ENCODE measurements around the gene C1orf105. TPM values are rescaled to one million over a fixed set of nuclear protein-coding genes. Genes with fewer than 3 reads are reported as not detected.

Gene C1orf105
- total and polyA plus RNA-seq, 2 of the 8 experiments (the other 6 are each of a cell fraction or from before 2014, with no cell fraction given): not detected

GRCh38 chr1:172404121-172404520 is 16.4 kb upstream of the C1orf105 start:
- no peak overlapping the region for H3K56ac ChIP-seq (replicated peaks; ENCODE audit: insufficient read length, low read depth, low read length)
- no peak overlapping the region for H3K9ac ChIP-seq (replicated peaks in 1 of 4; ENCODE audit: extremely low read depth in 1 of 4, low read depth in 3 of 4, low read length in 3 of 4)
- H2BK120ac ChIP-seq (replicated peaks; ENCODE audit: low read depth, low read length): no peak overlapping the region
- H2BK20ac ChIP-seq (ENCODE audit: low read length): no peak overlapping the region
- H2AFZ ChIP-seq (ENCODE audit: low read length): no peak overlapping the region
- H3K4me2 ChIP-seq (ENCODE audit: insufficient read depth in 1 of 2, low read depth in 2 of 2, low read length in 2 of 2): no peak overlapping the region
- no peak overlapping the region for H3K27ac ChIP-seq (ENCODE audit: low read depth, low read length)
- no peak overlapping the region for H3K23ac ChIP-seq (ENCODE audit: insufficient read length)
- no peaks in the 10 kb centered on the region for H3K27me3 ChIP-seq (replicated peaks in 1 of 4; ENCODE audit: control insufficient read depth in 3 of 4, extremely low read depth in 1 of 4, insufficient read depth in 3 of 4, low read length in 3 of 4)
- H4K8ac ChIP-seq (ENCODE audit: extremely low read depth, insufficient read depth, low read length): no peak overlapping the region
- CTCF ChIA-PET (ENCODE audit: partially characterized antibody): interaction anchor here (1.0 to 2.9 kb wide), 9 partner anchors 9 to 603 kb away, joined by 3 to 11 read pairs (median 4); no protein-coding TSS in a partner anchor
- no peaks in the 10 kb centered on the region for H3K79me1 ChIP-seq (ENCODE audit: low read depth, low read length)
- no peak overlapping the region for H2BK15ac ChIP-seq (ENCODE audit: low read length)
- H4K91ac ChIP-seq (replicated peaks; ENCODE audit: insufficient read length, low read length): no peak overlapping the region
- H2AK5ac ChIP-seq (ENCODE audit: low read depth, low read length): no peak overlapping the region
- no peak overlapping the region for H3K14ac ChIP-seq (ENCODE audit: insufficient read length)
- no peaks in the 10 kb centered on the region for H3K9me3 ChIP-seq (ENCODE audit: insufficient read depth in 2 of 2, low read depth in 1 of 2, low read length in 1 of 2)
- no peaks in the 10 kb centered on the region for H3K23me2 ChIP-seq (ENCODE audit: low read depth, low read length)
- no peak overlapping the region for H2BK12ac ChIP-seq (ENCODE audit: low read depth, low read length)
- no peak overlapping the region for H3K4me3 ChIP-seq (ENCODE audit: extremely low read depth in 1 of 4, insufficient read depth in 2 of 4, low read depth in 3 of 4, low read length in 4 of 4)
- H3K18ac ChIP-seq (ENCODE audit: extremely low read depth, low read length): no peak overlapping the region
- no peaks in the 10 kb centered on the region for H3K79me2 ChIP-seq (ENCODE audit: control insufficient read depth in 1 of 2, insufficient read depth in 2 of 2, low read length in 2 of 2)
- POLR2A ChIA-PET (ENCODE audit: partially characterized antibody): no interaction called here
- H3K4ac ChIP-seq (replicated peaks; ENCODE audit: insufficient read length, low read depth, low read length): no peak overlapping the region
- FAIRE-seq (no peak), DNase-seq (ENCODE audit: low read depth in 1 of 2, low spot score in 2 of 2) (no peak)
- peaks cover 2 to 5% (median 3%) of the 10 kb centered on the region in 4 experiments; a peak in 4 of 7 replicates for H3K4me1 ChIP-seq (replicated peaks in 1 of 4; ENCODE audit: control insufficient read depth in 3 of 4, insufficient read depth in 4 of 4, low read length in 3 of 4)
- no peak overlapping the region for H4K5ac ChIP-seq (ENCODE audit: insufficient read length, low read depth, low read length)
- no peaks in the 10 kb centered on the region for H3K36me3 ChIP-seq (ENCODE audit: control insufficient read depth in 2 of 4, insufficient read depth in 4 of 4, low read length in 3 of 4)
- no peak overlapping the region for H2BK5ac ChIP-seq (ENCODE audit: low read depth, low read length)
- H4K20me1 ChIP-seq (replicated peaks in 1 of 2; ENCODE audit: control insufficient read depth in 1 of 2, insufficient read depth in 2 of 2, low read length in 2 of 2): no peaks in the 10 kb centered on the region
- TF ChIP-seq TAF7 (optimal IDR thresholded peaks at IDR 0.05; ENCODE audit: borderline replicate concordance, low read depth, low read length) (no peak), GTF2F1 (IDR thresholded peaks at IDR 0.05; ENCODE audit: borderline replicate concordance, low read depth, low read length) (no peak), TCF12 (IDR thresholded peaks at IDR 0.05; ENCODE audit: low read depth, low read length) (no peak), POU5F1 (IDR thresholded peaks at IDR 0.05; ENCODE audit: low read depth, low read length) (no peak), KDM1A (IDR thresholded peaks at IDR 0.05; ENCODE audit: borderline replicate concordance, low read length) (no peak), KDM4A (IDR thresholded peaks at IDR 0.05; ENCODE audit: low read depth, low read length, severe bottlenecking) (no peak), CTBP2 (IDR thresholded peaks at IDR 0.05; ENCODE audit: borderline replicate concordance, insufficient read depth, insufficient read length, low read length) (no peak), POLR2AphosphoS5 (IDR thresholded peaks at IDR 0.05; ENCODE audit: low read depth, low read length) (no peak), SUZ12 (IDR thresholded peaks at IDR 0.05; ENCODE audit: low read length) (no peak), BACH1 (IDR thresholded peaks at IDR 0.05; ENCODE audit: low read length) (no peak), KDM5A (IDR thresholded peaks at IDR 0.05; ENCODE audit: low read length) (no peak), NANOG (IDR thresholded peaks at IDR 0.05; ENCODE audit: insufficient read depth, low read depth, low read length, poor library complexity, severe bottlenecking) (no peak), SAP30 (IDR thresholded peaks at IDR 0.05; ENCODE audit: insufficient read depth, insufficient replicate concordance, low read length) (no peak), SIRT6 (IDR thresholded peaks at IDR 0.05; ENCODE audit: low read length) (no peak)
- TF ChIP-seq, protein P1, sequence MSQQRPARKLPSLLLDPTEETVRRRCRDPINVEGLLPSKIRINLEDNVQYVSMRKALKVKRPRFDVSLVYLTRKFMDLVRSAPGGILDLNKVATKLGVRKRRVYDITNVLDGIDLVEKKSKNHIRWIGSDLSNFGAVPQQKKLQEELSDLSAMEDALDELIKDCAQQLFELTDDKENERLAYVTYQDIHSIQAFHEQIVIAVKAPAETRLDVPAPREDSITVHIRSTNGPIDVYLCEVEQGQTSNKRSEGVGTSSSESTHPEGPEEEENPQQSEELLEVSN (IDR thresholded peaks at IDR 0.05): no peak
